NK-92 treated with Interleukin-12 subunit alpha and Interleukin-12 subunit beta, amount 100 ng/mL, for 24 hours (cell line): Measurements from ENCODE around the gene CLPSL1.
A peak's percentile ranks its signal among the peaks of the same experiment; 100 is the strongest.
"Not testable (repeated sequence)": the region's sequence is repeated elsewhere in the genome, so short reads cannot be mapped to it uniquely, and the experiment has no call there.

ENCODE experiments used
- DNase-seq: peaks from one replicate; lab custom pipeline; 2025; lab: John Stamatoyannopoulos, UW

Gene CLPSL1

DNA sequence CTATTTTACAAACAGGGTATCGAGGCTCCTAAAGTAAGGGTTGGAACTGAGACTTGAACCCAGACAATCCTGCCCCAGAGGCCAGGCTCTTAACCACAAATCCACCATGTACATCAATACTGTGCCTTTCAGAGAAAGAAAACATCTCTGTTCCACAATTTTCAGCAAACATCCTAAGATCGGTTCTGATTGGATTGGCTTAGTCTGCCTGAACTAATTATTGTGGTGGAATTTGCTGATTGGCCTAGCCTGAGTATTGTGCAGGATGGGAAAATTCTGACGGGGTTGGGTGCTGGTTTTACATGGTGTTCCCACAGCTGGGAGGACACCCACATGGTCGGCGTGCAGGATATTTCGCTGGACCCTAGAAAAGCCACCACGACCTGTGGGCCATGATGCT is at the start of gene CLPSL1:
Gene CLPSL1, plus strand, starts transcription at position 301 of the 400 bp plus-strand sequence. Its CDS starts 92 bp downstream, at position 393.
- no peak for DNase-seq

GRCh38 chr6:35731414-35731735 is 49.4 kb upstream of the CLPSL1 start:
- DNase-seq, result peak; percentile 93

- peak; percentile 91 for DNase-seq
Observed at GRCh38 chr6:35731736-35732532, 48.9 kb upstream of the CLPSL1 start.

DNA sequence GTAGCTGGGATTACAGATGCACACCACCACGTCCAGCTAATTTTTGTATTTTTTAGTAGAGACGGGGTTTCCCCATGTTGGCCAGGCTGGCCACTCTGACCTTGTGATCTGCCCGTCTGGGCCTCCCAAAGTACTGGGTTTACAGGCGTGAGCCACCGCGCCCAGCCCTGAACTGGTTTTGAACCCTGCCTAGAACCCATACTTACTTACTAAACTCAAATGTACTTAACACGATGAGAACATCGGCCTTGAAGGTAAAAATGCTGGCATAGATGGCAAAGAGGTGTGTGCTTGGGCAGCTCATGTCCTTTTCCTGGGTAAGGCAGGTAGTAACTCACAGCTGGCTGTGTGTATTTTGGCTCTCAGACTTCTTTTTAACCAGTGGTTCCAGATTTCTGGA is 47.2 kb upstream of the CLPSL1 start:
- no peak for DNase-seq

DNA sequence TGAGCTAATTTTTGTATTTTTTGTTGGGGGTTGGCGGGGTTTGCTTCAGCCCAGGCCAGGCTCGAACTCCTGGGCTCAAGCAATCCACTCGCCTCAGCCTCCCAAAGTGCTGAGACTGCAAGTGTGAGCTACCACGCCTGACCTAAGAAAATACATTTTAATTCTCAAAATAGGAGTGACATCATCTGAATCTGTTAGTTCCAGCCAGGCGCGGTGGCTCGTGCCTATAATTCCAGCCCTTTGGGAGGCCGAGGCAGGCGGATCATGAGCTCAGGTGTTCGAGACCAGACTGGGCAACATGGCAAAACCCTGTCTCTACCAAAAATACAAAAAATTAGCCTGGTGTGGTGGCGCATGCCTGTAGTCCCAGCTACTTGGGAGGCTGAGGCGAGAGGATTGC is 46.5 kb upstream of the CLPSL1 start:
- DNase-seq, result not testable (repeated sequence)

- DNase-seq, result no peak
Observed at GRCh38 chr6:35735452-35735851, 45.4 kb upstream of the CLPSL1 start.

GRCh38 chr6:35736253-35736894 is 44.4 kb upstream of the CLPSL1 start:
- DNase-seq, result peak; percentile 63

- DNase-seq, result no peak
Observed at GRCh38 chr6:35736982-35737412, 43.8 kb upstream of the CLPSL1 start, which contains the start of gene ARMC12. ARMC12 (plus strand) TSS chr6:35737032; CDS start chr6:35737109, 77 bp downstream.

- DNase-seq, result no peak
Observed at GRCh38 chr6:35737413-35738211, 43.2 kb upstream of the CLPSL1 start.

- DNase-seq, result no peak
Observed at GRCh38 chr6:35739645-35740524, 40.9 kb upstream of the CLPSL1 start.

- no peak for DNase-seq
Observed at GRCh38 chr6:35742842-35743241, 38.0 kb upstream of the CLPSL1 start.

DNA sequence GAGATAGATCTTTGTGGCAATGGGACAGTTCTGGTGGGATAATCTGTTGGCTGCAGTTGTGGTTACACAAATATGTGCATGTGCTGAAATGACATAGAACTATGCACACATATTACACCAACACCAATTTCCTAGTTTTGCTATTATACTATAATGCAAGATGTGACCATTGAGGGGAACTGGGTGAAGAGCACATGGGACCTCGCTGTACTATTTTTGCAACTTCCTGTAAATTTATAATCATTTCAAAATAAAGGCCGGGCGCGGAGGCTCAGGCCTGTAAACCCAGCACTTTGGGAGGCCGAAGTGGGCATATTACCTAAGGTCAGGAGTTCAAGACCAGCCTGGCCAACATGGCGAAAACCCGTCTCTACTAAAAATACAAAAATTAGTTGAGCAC is 35.3 kb upstream of the CLPSL1 start:
- DNase-seq, result no peak

GRCh38 chr6:35746516-35746915 is 34.3 kb upstream of the CLPSL1 start:
- DNase-seq, result no peak

- no peak for DNase-seq
Observed at GRCh38 chr6:35747877-35748276, 32.9 kb upstream of the CLPSL1 start.

DNA sequence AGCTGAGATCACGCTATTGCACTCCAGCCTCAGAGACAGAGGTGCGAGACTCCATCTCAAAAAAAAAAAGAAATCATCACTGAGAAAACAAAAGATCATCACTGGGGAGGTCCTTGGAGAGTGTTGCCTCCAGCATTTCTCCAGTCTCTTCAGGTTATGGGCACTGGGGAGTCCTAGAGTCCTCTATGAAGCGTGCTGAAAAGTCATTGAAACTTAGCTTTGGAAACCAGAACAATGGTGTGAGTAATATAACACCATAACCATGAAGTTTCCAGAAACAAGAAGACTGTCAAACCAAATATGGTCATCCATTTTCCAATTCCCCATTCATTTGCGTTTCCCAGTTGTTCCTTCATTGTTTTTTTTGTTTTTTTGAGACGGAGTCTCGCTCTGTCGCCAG is 30.3 kb upstream of the CLPSL1 start:
- DNase-seq, result no peak

- no peak for DNase-seq
Observed at GRCh38 chr6:35751594-35751993, 29.2 kb upstream of the CLPSL1 start.

GRCh38 chr6:35752330-35752729 is 28.5 kb upstream of the CLPSL1 start:
- no peak for DNase-seq

GRCh38 chr6:35754452-35755277 is 26.2 kb upstream of the CLPSL1 start:
- DNase-seq, result no peak

GRCh38 chr6:35755278-35755924 is 25.4 kb upstream of the CLPSL1 start:
- DNase-seq, result no peak

GRCh38 chr6:35757456-35758123 is 23.2 kb upstream of the CLPSL1 start:
- no peak for DNase-seq
